PFSK-1 (cell line): ENCODE results near the gene ABHD17B.

Source experiments
- FOXP2 ChIP-seq: optimal IDR thresholded peaks from 2 replicates; pipeline ENCODE3; 2011; ENCODE audit warnings: borderline replicate concordance, control low read depth, inconsistent platforms; ENCODE audit not compliant: insufficient read depth; ENCODE audit errors: extremely low read length, extremely low read depth
- POLR2AphosphoS5 ChIP-seq: IDR thresholded peaks from 2 replicates; pipeline ENCODE4 v1.6.1; 2012; ENCODE audit warnings: low read depth, mild to moderate bottlenecking, control low read depth, low read length, moderate library complexity
- REST ChIP-seq, 2 experiments: IDR thresholded peaks; 2 replicates each; pipeline versions ENCODE4 v1.6.1 to v1.8.0; 2011 to 2012; ENCODE audit warnings: low read depth in 2 of 2, low read length in 2 of 2, control low read depth in 1 of 2, inconsistent platforms in 1 of 2, mild to moderate bottlenecking in 1 of 2, moderate library complexity in 1 of 2; ENCODE audit not compliant: insufficient read depth in 1 of 2
- SIN3A ChIP-seq: IDR thresholded peaks from 2 replicates; pipeline ENCODE4 v1.6.1; 2012; ENCODE audit warnings: mild to moderate bottlenecking, low read length, moderate library complexity, borderline replicate concordance; ENCODE audit not compliant: insufficient read depth
- TAF1 ChIP-seq: IDR thresholded peaks from 2 replicates; pipeline ENCODE4 v1.6.1; 2012; ENCODE audit warnings: low read length, control low read depth, borderline replicate concordance; ENCODE audit not compliant: insufficient read depth

DNA sequence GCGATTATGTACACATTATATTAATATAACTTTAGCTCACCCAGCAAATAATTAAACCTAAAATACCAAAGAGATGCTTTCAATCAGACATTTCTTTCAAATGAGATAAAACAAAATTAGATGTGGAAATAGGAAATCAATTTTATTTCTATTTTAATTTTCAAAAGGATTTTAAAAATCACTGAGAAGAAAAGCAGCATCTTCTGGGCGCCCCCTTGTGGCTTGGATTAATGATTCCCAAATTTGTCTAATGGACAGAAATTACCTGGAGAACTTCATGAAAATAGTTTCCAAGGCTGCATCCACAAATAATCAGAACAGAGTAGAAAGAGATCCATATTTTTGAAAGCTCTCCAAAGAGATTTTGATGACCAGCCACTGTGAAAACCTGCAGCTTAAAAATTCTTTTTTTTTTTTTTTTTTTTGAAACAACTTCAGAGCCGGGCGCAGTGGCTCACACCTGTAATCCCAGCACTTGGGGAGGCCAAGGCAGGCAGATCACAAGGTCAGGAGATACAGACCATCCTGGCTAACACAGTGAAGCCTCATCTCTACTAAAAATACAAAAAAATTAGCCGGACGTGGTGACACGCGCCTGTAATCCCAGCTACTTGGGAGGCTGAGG is 91.8 kb downstream of the ABHD17B start:
- TF ChIP-seq TAF1 (no peak), SIN3A (no peak), REST (IDR thresholded peaks at IDR 0.05; ENCODE audit: insufficient read depth in 1 of 2, low read depth in 2 of 2, low read length in 2 of 2) (no peak), POLR2AphosphoS5 (no peak), FOXP2 (no peak)
